ENCODE measurements around the gene LMNB1. TPM values are rescaled to one million over a fixed set of nuclear protein-coding genes. Genes with fewer than 3 reads are reported as not detected.

Gene LMNB1
- total RNA-seq, 1 experiment from 2014 or later, result 150 TPM

GRCh38 chr5:126875303-126875785 lies 98.4 kb downstream of the LMNB1 start:
- no peaks in the 10 kb centered on the region for H4K20me1 ChIP-seq (ENCODE audit: insufficient read depth)
- no peak for DNase-seq (ENCODE audit: low read depth, low spot score)
- H3K27ac ChIP-seq (ENCODE audit: low read depth, low read length), result no peak overlapping the region
- no peaks in the 10 kb centered on the region for H3K4me1 ChIP-seq (ENCODE audit: control insufficient read depth in 1 of 2, insufficient read depth in 2 of 2, low read length in 2 of 2)
- H3K4me3 ChIP-seq (replicated peaks in 1 of 2; ENCODE audit: low read depth in 1 of 2, low read length in 2 of 2), result no peak overlapping the region
- H3K27me3 ChIP-seq (ENCODE audit: insufficient read depth, low read length), result no peaks in the 10 kb centered on the region
- TF ChIP-seq CTCF (IDR thresholded peaks at IDR 0.05 in 2 of 3, conservative IDR thresholded peaks at IDR 0.05 in 1 of 3; ENCODE audit: borderline replicate concordance in 1 of 3, insufficient read depth in 1 of 3, low read depth in 2 of 3, low read length in 2 of 3) (no peak), REST (IDR thresholded peaks at IDR 0.05; ENCODE audit: low read depth) (no peak), EZH2phosphoT487 (IDR thresholded peaks at IDR 0.05; ENCODE audit: borderline replicate concordance) (no peak), EZH2 (IDR thresholded peaks at IDR 0.05) (no peak), ELF1 (IDR thresholded peaks at IDR 0.05; ENCODE audit: borderline replicate concordance, low read depth) (no peak), JUND (IDR thresholded peaks at IDR 0.05) (no peak), CEBPB (IDR thresholded peaks at IDR 0.05; ENCODE audit: low read depth) (no peak), TCF7L2 (IDR thresholded peaks at IDR 0.05; ENCODE audit: borderline replicate concordance, extremely low read depth, insufficient read depth, insufficient read length) (no peak), ZFX (IDR thresholded peaks at IDR 0.05) (no peak), YY1 (IDR thresholded peaks at IDR 0.05; ENCODE audit: extremely low read depth, insufficient replicate concordance, low read depth, low read length) (no peak), FOSL1 (IDR thresholded peaks at IDR 0.05; ENCODE audit: low read depth) (no peak), ZBTB33 (IDR thresholded peaks at IDR 0.05; ENCODE audit: extremely low read depth, insufficient replicate concordance, low read length) (no peak), SIN3A (IDR thresholded peaks at IDR 0.05; ENCODE audit: low read depth) (no peak), POLR2AphosphoS5 (IDR thresholded peaks at IDR 0.05; ENCODE audit: low read depth, low read length) (no peak), SP1 (IDR thresholded peaks at IDR 0.05; ENCODE audit: low read depth) (no peak)
- TF ChIP-seq, protein P1, sequence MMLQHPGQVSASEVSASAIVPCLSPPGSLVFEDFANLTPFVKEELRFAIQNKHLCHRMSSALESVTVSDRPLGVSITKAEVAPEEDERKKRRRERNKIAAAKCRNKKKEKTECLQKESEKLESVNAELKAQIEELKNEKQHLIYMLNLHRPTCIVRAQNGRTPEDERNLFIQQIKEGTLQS (IDR thresholded peaks at IDR 0.05), result no peak
- TF ChIP-seq, protein P2, sequence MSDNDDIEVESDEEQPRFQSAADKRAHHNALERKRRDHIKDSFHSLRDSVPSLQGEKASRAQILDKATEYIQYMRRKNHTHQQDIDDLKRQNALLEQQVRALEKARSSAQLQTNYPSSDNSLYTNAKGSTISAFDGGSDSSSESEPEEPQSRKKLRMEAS (IDR thresholded peaks at IDR 0.05), result no peak
- intact Hi-C loops (cut with micrococcal nuclease), result no loop called here
- no peak for ATAC-seq
- ChIA-PET RAD21 (ENCODE audit: low non-redundant PET in 1 of 2, low total read pairs in 2 of 2, uncharacterized antibody in 2 of 2, unreplicated experiment in 2 of 2) (no interaction called here), POLR2A (no interaction called here), CTCF (no interaction called here)
- H3K36me3 ChIP-seq (ENCODE audit: control insufficient read depth in 1 of 2, insufficient read depth in 2 of 2, low read length in 2 of 2), result no peaks in the 10 kb centered on the region
- no peak overlapping the region for H3K4me2 ChIP-seq (ENCODE audit: low read length)
- H3K9me3 ChIP-seq (ENCODE audit: control insufficient read depth in 1 of 2, insufficient read depth in 1 of 2, low read depth in 1 of 2, low read length in 2 of 2), result no peaks in the 10 kb centered on the region
- no TSS peak for BruUV-seq (replicated peaks)
- no peak overlapping the region for H3K9ac ChIP-seq (ENCODE audit: low read length)
- H3K9me2 ChIP-seq (ENCODE audit: insufficient read depth), result no peaks in the 10 kb centered on the region
- H2AFZ ChIP-seq (ENCODE audit: low read depth, low read length, poor library complexity, severe bottlenecking), result no peak overlapping the region
- no peaks in the 10 kb centered on the region for H3K79me2 ChIP-seq (ENCODE audit: insufficient read depth, low read length)
